GM12891 (cell line): ENCODE measurements around the gene PHLDB3.

Experiments used
- POLR2A ChIP-seq: IDR thresholded peaks from 2 replicates; pipeline ENCODE4 v1.6.1; 2011; ENCODE audit warnings: low read depth, low read length, control low read depth
- POLR2AphosphoS5 ChIP-seq: IDR thresholded peaks from 2 replicates; pipeline ENCODE4 v1.6.1; 2011; ENCODE audit warnings: low read depth, low read length, control low read depth

- no peak for TF ChIP-seq POLR2AphosphoS5
- no peak for TF ChIP-seq POLR2A
These were observed 24.0 kb downstream of the PHLDB3 start for GRCh38 chr19:43480574-43480973.
